BLaER1 treated with 17β-estradiol and CSF1 and Interleukin-3, amounts not matched to agents 10 nM and 100 nM (cell line): ENCODE data around the gene POU6F2.
"Not testable (repeated sequence)": the region's sequence is repeated elsewhere in the genome, so short reads cannot be mapped to it uniquely, and the experiment has no call there.

Source experiments
- H3K27ac ChIP-seq, 11 experiments: shearing (Covaris generic); formaldehyde crosslinking; 2 replicates each; pipeline ENCODE4 v1.8.1; 2022
- H3K27me3 ChIP-seq, 11 experiments: shearing (Covaris generic); formaldehyde crosslinking; 2 replicates each; pipeline ENCODE4 v1.8.1; 2022
- H3K36me3 ChIP-seq, 11 experiments: shearing (Covaris generic); formaldehyde crosslinking; 2 replicates each; pipeline ENCODE4 v1.8.1; 2022
- H3K4me1 ChIP-seq, 10 experiments: shearing (Covaris generic); formaldehyde crosslinking; 2 replicates each; pipeline ENCODE4 v1.8.1; 2022
- H3K4me2 ChIP-seq, 11 experiments: shearing (Covaris generic); formaldehyde crosslinking; 2 replicates each; pipeline ENCODE4 v1.8.1; 2022
- H3K4me3 ChIP-seq, 10 experiments: shearing (Covaris generic); formaldehyde crosslinking; 2 replicates each; pipeline ENCODE4 v1.8.1; 2022
- H3K9ac ChIP-seq, 11 experiments: shearing (Covaris generic); formaldehyde crosslinking; 2 replicates each; pipeline ENCODE4 v1.8.1; 2022
- H3K9me3 ChIP-seq, 11 experiments: shearing (Covaris generic); formaldehyde crosslinking; replicated peaks in 1 of 11; 2 replicates each; pipeline ENCODE4 v1.8.1; 2022
- H4K20me1 ChIP-seq, 11 experiments: shearing (Covaris generic); formaldehyde crosslinking; 2 replicates each; pipeline ENCODE4 v1.8.1; 2022
- Cebpa-rat ChIP-seq, 11 experiments: shearing (Covaris generic); IDR thresholded peaks; 2 replicates each; pipeline ENCODE4 v1.8.1; 2022

POU6F2 gene

DNA sequence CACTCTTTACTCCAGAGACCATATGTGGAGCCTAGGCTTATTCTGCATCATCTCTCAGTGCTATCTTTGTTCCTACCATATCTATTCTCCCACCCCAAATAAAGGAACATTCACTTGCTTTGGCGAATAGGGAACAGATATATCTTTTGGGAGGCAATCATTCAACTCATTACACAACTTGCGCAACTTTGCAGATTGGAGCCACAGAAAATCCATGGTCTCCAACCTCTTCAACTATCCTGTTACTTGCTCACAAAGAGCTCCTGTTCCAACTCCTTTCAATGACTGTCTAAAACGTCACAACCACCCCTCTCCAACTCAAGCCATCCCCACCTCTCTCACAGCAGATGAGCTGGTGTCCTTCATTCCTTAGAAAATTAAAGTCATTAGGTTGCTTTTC is 203.7 kb downstream of the POU6F2 start:
- H3K9me3 ChIP-seq, result peaks cover 0 to 10% (median 0%) of the 10 kb centered on the region in 11 experiments; a peak in 4 of 22 replicates
- H3K4me1 ChIP-seq, result no peaks in the 10 kb centered on the region
- H3K9ac ChIP-seq, result no peak overlapping the region
- H3K4me3 ChIP-seq, result no peak overlapping the region
- no peaks in the 10 kb centered on the region for H4K20me1 ChIP-seq
- no peak overlapping the region for H3K27ac ChIP-seq
- no peaks in the 10 kb centered on the region for H3K27me3 ChIP-seq
- TF ChIP-seq Cebpa-rat (IDR thresholded peaks at IDR 0.05), result peak in 4 of 11 experiments; percentile 18 to 77 (median 42); a peak in 3 of 22 replicates
- H3K36me3 ChIP-seq, result no peaks in the 10 kb centered on the region
- no peak overlapping the region for H3K4me2 ChIP-seq

- TF ChIP-seq Cebpa-rat (IDR thresholded peaks at IDR 0.05), result no peak
Measured at GRCh38 chr7:39183796-39184195, 206.1 kb downstream of the POU6F2 start.

DNA sequence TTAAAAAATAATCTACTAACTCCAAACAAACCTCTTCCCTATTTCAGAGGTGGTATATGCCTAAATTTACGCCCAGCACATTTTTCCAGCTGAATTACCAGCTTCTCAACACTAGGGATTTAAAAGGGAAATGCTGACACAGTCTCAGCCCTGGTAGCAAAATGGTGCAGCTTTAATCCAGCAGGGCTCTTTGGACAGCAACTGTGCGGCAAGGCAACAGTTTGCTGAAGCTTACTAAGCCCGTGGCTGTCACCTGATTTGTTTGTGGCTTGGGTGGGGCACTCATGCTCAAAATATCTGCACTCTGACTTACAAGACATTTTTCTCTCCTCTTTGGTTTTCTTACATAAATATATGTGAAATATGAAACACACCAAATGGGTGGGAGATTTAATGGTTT is 206.7 kb downstream of the POU6F2 start:
- no peak overlapping the region for H3K4me3 ChIP-seq
- no peaks in the 10 kb centered on the region for H3K4me1 ChIP-seq
- TF ChIP-seq Cebpa-rat (IDR thresholded peaks at IDR 0.05), result no peak
- no peak overlapping the region for H3K9ac ChIP-seq
- peaks cover 0 to 10% (median 0%) of the 10 kb centered on the region in 11 experiments; a peak in 4 of 22 replicates for H3K9me3 ChIP-seq
- H3K27ac ChIP-seq, result no peak overlapping the region
- no peaks in the 10 kb centered on the region for H3K36me3 ChIP-seq
- no peaks in the 10 kb centered on the region for H4K20me1 ChIP-seq
- H3K27me3 ChIP-seq, result no peaks in the 10 kb centered on the region
- no peak overlapping the region for H3K4me2 ChIP-seq

More at GRCh38 chr7:39183796-39184195, 206.1 kb downstream of the POU6F2 start:
- H3K4me3 ChIP-seq, result no peak overlapping the region
- no peaks in the 10 kb centered on the region for H4K20me1 ChIP-seq
- H3K36me3 ChIP-seq, result no peaks in the 10 kb centered on the region
- H3K27ac ChIP-seq, result no peak overlapping the region
- no peak overlapping the region for H3K4me2 ChIP-seq
- no peak overlapping the region for H3K9ac ChIP-seq
- H3K9me3 ChIP-seq, result peaks cover 0 to 10% (median 0%) of the 10 kb centered on the region in 11 experiments; a peak in 4 of 22 replicates
- H3K4me1 ChIP-seq, result no peaks in the 10 kb centered on the region
- H3K27me3 ChIP-seq, result no peaks in the 10 kb centered on the region

DNA sequence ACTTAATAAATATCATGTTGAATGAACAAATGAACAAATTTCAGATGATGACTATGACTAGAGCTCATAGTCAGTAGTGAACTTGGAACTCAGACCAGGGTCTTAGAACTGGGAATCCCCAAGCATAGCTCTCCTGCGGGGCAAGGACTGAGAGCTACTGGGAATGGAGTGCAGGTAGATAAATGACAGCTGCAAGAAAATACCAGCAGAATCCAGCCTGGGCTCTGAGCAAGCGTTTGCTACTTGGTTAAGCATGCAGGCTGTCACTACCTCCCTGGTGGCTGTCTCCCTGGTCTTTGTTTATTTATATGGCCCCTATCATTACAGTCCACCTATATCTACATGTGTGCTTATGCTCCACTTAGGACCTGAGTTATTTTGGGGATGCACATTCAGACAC is 208.4 kb downstream of the POU6F2 start:
- no peaks in the 10 kb centered on the region for H3K27me3 ChIP-seq
- peaks cover 0 to 10% (median 0%) of the 10 kb centered on the region in 11 experiments; a peak in 4 of 22 replicates for H3K9me3 ChIP-seq
- H3K36me3 ChIP-seq, result no peaks in the 10 kb centered on the region
- H3K9ac ChIP-seq, result no peak overlapping the region
- no peak overlapping the region for H3K27ac ChIP-seq
- no peaks in the 10 kb centered on the region for H4K20me1 ChIP-seq
- no peak overlapping the region for H3K4me2 ChIP-seq
- no peak for TF ChIP-seq Cebpa-rat (IDR thresholded peaks at IDR 0.05)
- H3K4me1 ChIP-seq, result no peaks in the 10 kb centered on the region
- no peak overlapping the region for H3K4me3 ChIP-seq

DNA sequence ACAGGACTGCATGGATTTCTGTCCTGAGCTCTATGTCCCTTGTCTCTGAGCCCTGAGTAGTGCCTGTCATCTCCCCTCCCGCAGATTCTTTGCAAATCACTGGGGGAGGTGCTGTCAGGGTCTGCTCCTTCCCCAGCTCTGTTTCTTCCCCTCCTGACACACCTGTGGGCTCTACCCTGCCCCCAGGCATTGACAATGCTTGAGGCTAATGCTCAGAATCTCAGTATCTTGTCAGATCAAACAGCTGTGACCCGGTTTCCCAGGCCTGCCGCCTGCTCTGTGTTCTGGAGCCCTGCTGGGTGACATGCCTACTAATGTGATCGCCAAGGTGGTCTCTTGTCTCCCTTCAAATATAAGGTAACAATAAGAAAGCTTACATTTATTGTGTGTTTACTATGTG is 209.0 kb downstream of the POU6F2 start:
- H4K20me1 ChIP-seq, result no peaks in the 10 kb centered on the region
- H3K4me2 ChIP-seq, result no peak overlapping the region
- H3K4me3 ChIP-seq, result no peak overlapping the region
- no peak overlapping the region for H3K9ac ChIP-seq
- H3K4me1 ChIP-seq, result no peaks in the 10 kb centered on the region
- H3K27ac ChIP-seq, result no peak overlapping the region
- H3K36me3 ChIP-seq, result no peaks in the 10 kb centered on the region
- no peak for TF ChIP-seq Cebpa-rat (IDR thresholded peaks at IDR 0.05)
- no peaks in the 10 kb centered on the region for H3K27me3 ChIP-seq
- H3K9me3 ChIP-seq, result peaks cover 0 to 10% (median 0%) of the 10 kb centered on the region in 11 experiments; a peak in 4 of 22 replicates

DNA sequence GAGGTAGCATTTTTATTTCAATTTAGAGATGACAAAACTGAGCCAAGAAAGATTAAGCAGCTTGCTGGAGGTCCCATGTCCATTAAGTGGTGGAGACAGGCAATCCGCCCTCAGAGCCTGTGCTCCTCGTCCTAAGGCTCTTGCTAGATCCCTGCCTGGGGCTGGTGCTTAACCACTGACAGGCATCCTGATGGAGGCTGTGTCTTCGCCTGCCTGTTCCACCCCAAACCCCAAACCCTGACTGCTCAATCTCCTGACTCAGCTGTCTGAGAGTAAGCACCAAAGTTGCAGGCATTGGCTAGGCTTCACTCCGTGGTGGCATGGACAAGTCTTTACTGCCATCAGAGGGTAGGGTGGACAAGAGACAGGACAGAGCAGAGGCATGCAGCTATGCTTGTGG is 209.4 kb downstream of the POU6F2 start:
- no peak for TF ChIP-seq Cebpa-rat (IDR thresholded peaks at IDR 0.05)
- Histone ChIP-seq H3K4me2 (no peak overlapping the region), H3K27me3 (no peaks in the 10 kb centered on the region), H3K36me3 (no peaks in the 10 kb centered on the region), H3K27ac (no peak overlapping the region), H3K4me3 (no peak overlapping the region), H3K9ac (no peak overlapping the region), H3K9me3 (peaks cover 0 to 10% (median 0%) of the 10 kb centered on the region in 11 experiments; a peak in 4 of 22 replicates), H3K4me1 (no peaks in the 10 kb centered on the region), H4K20me1 (no peaks in the 10 kb centered on the region)

DNA sequence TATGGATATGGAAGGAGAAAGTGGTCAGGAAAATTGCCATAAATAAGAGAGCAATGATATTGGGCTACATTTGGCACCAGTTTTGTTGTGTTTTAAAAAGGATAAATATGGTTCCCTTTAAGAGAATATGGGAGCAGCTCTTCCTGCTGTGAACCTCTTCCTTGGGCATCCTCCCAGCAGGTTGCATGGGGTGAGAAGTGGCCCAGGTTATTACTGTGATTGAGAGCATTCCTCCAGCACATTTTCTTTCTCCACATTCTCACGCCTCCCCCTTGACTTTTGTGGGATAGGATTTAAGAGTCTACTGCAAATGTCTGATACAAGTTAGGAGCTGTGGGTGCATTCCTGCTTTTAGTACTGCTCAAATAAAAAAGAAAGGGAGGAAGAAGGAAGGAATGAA is 214.8 kb downstream of the POU6F2 start:
- H3K4me2 ChIP-seq, result no peak overlapping the region
- H3K9me3 ChIP-seq, result peaks cover 0 to 8% (median 0%) of the 10 kb centered on the region in 11 experiments; a peak in 5 of 22 replicates
- no peaks in the 10 kb centered on the region for H3K4me1 ChIP-seq
- no peaks in the 10 kb centered on the region for H3K27me3 ChIP-seq
- no peaks in the 10 kb centered on the region for H4K20me1 ChIP-seq
- H3K36me3 ChIP-seq, result no peaks in the 10 kb centered on the region
- no peak overlapping the region for H3K4me3 ChIP-seq
- no peak for TF ChIP-seq Cebpa-rat (IDR thresholded peaks at IDR 0.05)
- H3K27ac ChIP-seq, result no peak overlapping the region
- H3K9ac ChIP-seq, result no peak overlapping the region

DNA sequence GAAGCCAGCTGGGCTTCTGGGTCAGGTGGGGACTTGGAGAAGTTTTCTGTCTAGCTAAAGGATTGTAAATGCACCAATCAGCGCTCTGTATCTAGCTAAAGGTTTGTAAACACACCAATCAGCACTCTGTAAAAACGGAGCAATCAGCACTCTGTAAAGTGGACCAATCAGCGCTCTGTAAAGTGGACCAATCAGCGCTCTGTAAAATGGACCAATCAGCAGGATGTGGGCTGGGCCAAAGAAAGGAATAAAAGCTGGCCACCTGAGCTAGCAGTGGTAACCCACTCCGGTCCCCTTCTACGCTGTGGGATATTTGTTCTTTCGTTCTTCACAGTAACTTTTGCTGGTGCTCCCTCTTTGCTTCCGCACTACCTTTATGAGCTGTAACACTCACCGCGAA is 216.7 kb downstream of the POU6F2 start:
- H3K4me3 ChIP-seq, H3K4me2 ChIP-seq, H3K4me1 ChIP-seq, H3K9me3 ChIP-seq, H3K27ac ChIP-seq, H3K27me3 ChIP-seq, H3K36me3 ChIP-seq, H3K9ac ChIP-seq, H4K20me1 ChIP-seq: not testable (repeated sequence)

DNA sequence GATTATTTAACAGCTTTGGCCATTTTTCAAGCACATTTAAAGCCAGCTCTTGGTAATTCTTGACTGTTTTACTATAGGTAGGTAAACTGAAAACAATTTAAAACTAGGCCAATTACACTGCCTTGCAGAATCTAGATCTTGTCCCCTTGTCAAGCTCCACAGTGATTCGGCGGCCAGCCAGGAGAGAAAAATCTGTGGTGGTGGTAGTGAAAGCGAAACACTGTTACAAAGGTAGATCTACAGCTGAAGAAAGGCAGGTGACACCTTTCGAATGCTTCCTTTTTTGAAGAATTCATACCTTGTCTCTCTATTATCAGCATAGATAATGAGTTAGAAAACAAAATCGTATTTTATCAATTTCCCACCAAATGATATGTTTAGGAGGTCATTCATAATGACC is 218.3 kb downstream of the POU6F2 start:
- Histone ChIP-seq H3K27me3 (no peaks in the 10 kb centered on the region), H3K27ac (no peak overlapping the region), H3K9me3 (peaks cover 0 to 8% (median 0%) of the 10 kb centered on the region in 11 experiments; a peak in 5 of 22 replicates), H3K9ac (no peak overlapping the region), H3K4me2 (no peak overlapping the region), H3K4me3 (no peak overlapping the region), H3K4me1 (no peaks in the 10 kb centered on the region), H3K36me3 (no peaks in the 10 kb centered on the region), H4K20me1 (no peaks in the 10 kb centered on the region)
- TF ChIP-seq Cebpa-rat (IDR thresholded peaks at IDR 0.05), result no peak

GRCh38 chr7:39197831-39198230 is 220.1 kb downstream of the POU6F2 start:
- Histone ChIP-seq H3K4me2 (no peak overlapping the region), H3K27me3 (no peaks in the 10 kb centered on the region), H3K27ac (no peak overlapping the region), H3K9ac (no peak overlapping the region), H4K20me1 (no peaks in the 10 kb centered on the region), H3K9me3 (peaks cover 0 to 8% (median 0%) of the 10 kb centered on the region in 11 experiments; a peak in 5 of 22 replicates), H3K4me3 (no peak overlapping the region), H3K36me3 (no peaks in the 10 kb centered on the region), H3K4me1 (no peaks in the 10 kb centered on the region)
- TF ChIP-seq Cebpa-rat (IDR thresholded peaks at IDR 0.05), result no peak
